Measurements from ENCODE around the gene ADAMTS13.

GRCh38 chr9:133485531-133486260, 63.5 kb downstream of the ADAMTS13 start:
- TF ChIP-seq CTCF (IDR thresholded peaks at IDR 0.05) (no peak), ZNF232 (CRISPR knock-in tag; IDR thresholded peaks at IDR 0.05) (no peak), USF2 (CRISPR knock-in tag; IDR thresholded peaks at IDR 0.05) (no peak), MAX (CRISPR knock-in tag; IDR thresholded peaks at IDR 0.05) (no peak), ATF2 (CRISPR knock-in tag; IDR thresholded peaks at IDR 0.05; ENCODE audit: borderline replicate concordance, low read depth) (no peak), ATF3 (CRISPR knock-in tag; conservative IDR thresholded peaks at IDR 0.05) (no peak), RELA (CRISPR knock-in tag; IDR thresholded peaks at IDR 0.05; ENCODE audit: borderline replicate concordance) (no peak), ZNF121 (CRISPR knock-in tag; IDR thresholded peaks at IDR 0.05) (no peak), CREM (CRISPR knock-in tag; IDR thresholded peaks at IDR 0.05) (no peak), ESRRA (CRISPR knock-in tag; IDR thresholded peaks at IDR 0.05; ENCODE audit: borderline replicate concordance) (no peak), PRDM15 (CRISPR knock-in tag; IDR thresholded peaks at IDR 0.05) (no peak), ATF1 (CRISPR knock-in tag; IDR thresholded peaks at IDR 0.05) (no peak)
